K562 (cell line): ENCODE results near the gene ZZZ3. TPM values are rescaled to one million over a fixed set of nuclear protein-coding genes. Genes with fewer than 3 reads are reported as not detected.

Experiments used
- ASH1L ChIP-seq: fragments of 450-650 bp; IDR thresholded peaks from 2 replicates; pipeline ENCODE4 v1.6.1; 2018; ENCODE audit warnings: borderline replicate concordance, mild to moderate bottlenecking, low read depth; ENCODE audit not compliant: partially characterized antibody
- BDP1 ChIP-seq: IDR thresholded peaks from 3 replicates; pipeline ENCODE4 v1.6.1; 2011; ENCODE audit not compliant: insufficient read length, insufficient read depth
- C11orf30 ChIP-seq: fragments of 450-650 bp; IDR thresholded peaks from 2 replicates; pipeline ENCODE4 v1.6.1; 2016; ENCODE audit warnings: low read depth, mild to moderate bottlenecking
- CBFB ChIP-seq: sonication (generic); formaldehyde crosslinking; IDR thresholded peaks from 2 replicates; pipeline ENCODE4 v1.4.0; 2020; ENCODE audit warnings: mild to moderate bottlenecking, missing genetic modification reagents
- CBX2 ChIP-seq: fragments of 200-600 bp; sonication (generic); IDR thresholded peaks from one replicate; pipeline ENCODE4 v1.6.1; 2012; ENCODE audit warnings: mild to moderate bottlenecking, low read length, inconsistent platforms; ENCODE audit not compliant: insufficient read depth, poor library complexity, severe bottlenecking
- ELK1 ChIP-seq: sonication (generic); formaldehyde crosslinking; IDR thresholded peaks from 2 replicates; pipeline ENCODE4 v1.8.1; 2022; ENCODE audit warnings: missing genetic modification reagents
- FOXJ3 ChIP-seq: sonication (generic); formaldehyde crosslinking; IDR thresholded peaks from 2 replicates; pipeline ENCODE4 v1.4.0; 2020; ENCODE audit warnings: mild to moderate bottlenecking, missing genetic modification reagents
- FOXO4 ChIP-seq: fragments of 450-650 bp; formaldehyde crosslinking; IDR thresholded peaks from 2 replicates; pipeline ENCODE4 v1.4.0; 2020; ENCODE audit warnings: mild to moderate bottlenecking, moderate library complexity
- GTF2A2 ChIP-seq: IDR thresholded peaks from 2 replicates; pipeline ENCODE4 v1.6.1; 2016; ENCODE audit warnings: mild to moderate bottlenecking, missing genetic modification characterization, missing compliant biosample characterization
- HLTF ChIP-seq: fragments of 450-650 bp; IDR thresholded peaks from 2 replicates; pipeline ENCODE4 v1.6.1; 2016
- HMGN3 ChIP-seq: IDR thresholded peaks from 2 replicates; pipeline ENCODE4 v1.6.1; 2011; ENCODE audit warnings: borderline replicate concordance, low read depth, mild to moderate bottlenecking, mixed read lengths, low read length; ENCODE audit not compliant: insufficient read length; ENCODE audit errors: extremely low read depth
- HOMEZ ChIP-seq: fragments of 250-450 bp; sonication (Bioruptor Pico); IDR thresholded peaks from 2 replicates; pipeline ENCODE4 v1.4.0; 2020; ENCODE audit warnings: mild to moderate bottlenecking, moderate library complexity
- POLR2AphosphoS5 ChIP-seq: IDR thresholded peaks from 2 replicates; pipeline ENCODE4 v1.6.1; 2011; ENCODE audit warnings: mild to moderate bottlenecking, low read depth, low read length, moderate library complexity; ENCODE audit not compliant: control insufficient read depth, insufficient read depth
- PTRF ChIP-seq: fragments of 450-650 bp; IDR thresholded peaks from 2 replicates; pipeline ENCODE4 v1.6.1; 2016; ENCODE audit warnings: mild to moderate bottlenecking, missing genetic modification characterization, missing compliant biosample characterization
- PTTG1 ChIP-seq: fragments of 450-650 bp; IDR thresholded peaks from 2 replicates; pipeline ENCODE4 v1.6.1; 2016; ENCODE audit warnings: low read depth, mild to moderate bottlenecking, missing genetic modification characterization, missing compliant biosample characterization
- SPI1 ChIP-seq: IDR thresholded peaks from 2 replicates; pipeline ENCODE4 v1.6.1; 2011; ENCODE audit warnings: low read depth, low read length, control low read depth, borderline replicate concordance
- SREBF1 ChIP-seq: fragments of 150-350 bp; IDR thresholded peaks from 2 replicates; pipeline ENCODE4 v1.6.1; 2014; ENCODE audit warnings: antibody characterized with exemption, low read depth, low read length, borderline replicate concordance
- SRSF1 ChIP-seq: fragments of 200-400 bp; formaldehyde crosslinking; IDR thresholded peaks from 2 replicates; pipeline ENCODE4 v1.6.1; 2017; ENCODE audit warnings: mild to moderate bottlenecking, low read depth, low read length, moderate library complexity
- TAF9B ChIP-seq: fragments of 450-650 bp; IDR thresholded peaks from 2 replicates; pipeline ENCODE4 v1.6.1; 2018; ENCODE audit warnings: mild to moderate bottlenecking; ENCODE audit not compliant: partially characterized antibody
- TEAD4 ChIP-seq, 2 experiments: sonication (generic) in 1 of 2; formaldehyde crosslinking in 1 of 2; IDR thresholded peaks; 2 replicates each; pipeline versions ENCODE4 v1.6.1 to v1.8.0; 2012 to 2022; ENCODE audit warnings: borderline replicate concordance in 1 of 2, inconsistent platforms in 1 of 2, low read length in 1 of 2, mild to moderate bottlenecking in 1 of 2, missing genetic modification reagents in 1 of 2
- ZNF174 ChIP-seq: fragments of 250-450 bp; sonication (Bioruptor Pico); IDR thresholded peaks from 2 replicates; pipeline ENCODE4 v1.4.0; 2020; ENCODE audit warnings: mild to moderate bottlenecking
- ZNF444 ChIP-seq: fragments of 250-450 bp; sonication (Bioruptor Pico); IDR thresholded peaks from 2 replicates; pipeline ENCODE4 v1.4.0; 2020; ENCODE audit warnings: mild to moderate bottlenecking, moderate library complexity
- ZNF445 ChIP-seq: fragments of 250-450 bp; sonication (Bioruptor Pico); IDR thresholded peaks from 2 replicates; pipeline ENCODE4 v1.4.0; 2020; ENCODE audit warnings: low read depth, mild to moderate bottlenecking, moderate library complexity
- ZNF766 ChIP-seq: fragments of 200-800 bp; sonication (Bioruptor generic); conservative IDR thresholded peaks from 2 replicates; pipeline ENCODE4 v1.6.1; 2016; ENCODE audit warnings: missing genetic modification characterization, missing compliant biosample characterization
- polyA plus RNA-seq, 8 experiments: library from polyadenylated mRNA; depleted of rRNA in 4 of 8; stranded (reverse) in 5 of 8; unstranded in 3 of 8; fragments of >200 nt; fragmentation: Nextera tagmentation in 2 of 8; fragmentation: Illumina TruSeq in 1 of 8; extraction: Ambion mirVana in 2 of 8; extraction: Trizol in 1 of 8; gene quantifications; 2 replicates each; pipeline versions ENCODE4 v1.2.1 to v1.2.3, GENCODE V29; 2011 to 2014; ENCODE audit warnings: inconsistent platforms in 1 of 8, missing spikeins in 1 of 8
- total RNA-seq, 7 experiments: library from RNA; depleted of rRNA in 6 of 7; stranded (reverse); fragments of >200 nt in 6 of 7; fragmentation: Illumina TruSeq in 2 of 7; extraction: Trizol in 2 of 7; gene quantifications; 2 replicates each; pipeline versions ENCODE4 v1.2.1 to v1.2.3, GENCODE V29; 2011 to 2021; ENCODE audit warnings: low replicate concordance in 1 of 7

ZZZ3 gene
- total and polyA plus RNA-seq, 9 of the 15 experiments (the other 6 are each of a cell fraction or from before 2014, with no cell fraction given) = 13.9 to 64.0 (median 36.7) TPM

DNA sequence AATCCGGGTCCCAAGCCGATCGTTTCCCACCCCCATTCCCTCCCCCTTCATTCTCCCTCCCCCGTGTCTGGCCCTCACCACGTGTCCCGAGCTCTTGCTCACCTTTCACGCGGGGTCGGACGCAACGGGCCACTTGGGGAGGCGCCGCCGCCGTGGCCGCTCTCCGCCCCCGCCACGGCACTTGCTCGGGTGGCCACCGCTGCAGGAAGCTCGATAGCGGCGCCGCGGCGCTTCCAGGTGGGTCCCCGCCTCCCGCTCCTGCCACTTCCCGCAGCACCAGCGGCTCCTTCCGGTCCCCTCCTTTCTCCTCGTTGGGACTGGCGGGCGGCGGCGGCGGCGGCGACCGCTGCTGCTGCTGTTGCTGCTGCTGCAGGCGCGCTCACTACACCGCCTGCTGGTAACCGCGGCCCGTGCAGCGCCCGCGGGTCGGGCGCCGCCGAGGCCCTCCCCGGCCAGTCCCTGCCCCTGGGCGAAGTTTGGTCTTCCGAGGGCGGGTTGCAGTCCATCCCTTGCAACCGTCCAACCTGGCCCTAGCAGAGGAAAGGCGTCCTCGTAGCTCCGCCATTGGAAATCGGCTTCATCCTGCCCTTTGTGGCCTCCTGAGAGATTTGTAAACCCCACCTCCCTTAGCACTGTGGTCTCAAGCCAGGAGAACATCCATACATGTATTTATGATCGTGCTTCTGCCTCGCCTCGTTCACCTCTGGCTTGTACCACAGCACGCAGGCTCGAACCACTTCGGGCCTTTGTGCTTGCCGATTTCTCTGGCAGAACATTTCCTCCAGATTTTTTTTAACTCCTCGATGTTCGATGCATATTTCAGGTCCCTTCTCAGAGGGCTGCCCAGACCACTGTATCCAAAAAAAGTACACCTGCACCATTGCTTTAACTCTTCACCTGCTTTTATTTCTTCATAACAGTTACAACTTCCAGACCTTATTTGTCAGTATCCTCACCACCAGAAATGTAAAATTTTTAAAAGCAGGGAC, 996 bp upstream of the ZZZ3 start (continued):
- no peak for TF ChIP-seq ELK1 (CRISPR knock-in tag)
- TF ChIP-seq GTF2A2 (tag) = no peak
- TF ChIP-seq PTRF = no peak
- no peak for TF ChIP-seq TAF9B
- TF ChIP-seq SRSF1 = no peak; the same call in 1 of the 2 replicates
- TF ChIP-seq C11orf30 = no peak
- TF ChIP-seq CBX2 = no peak
- no peak for TF ChIP-seq BDP1
- peak; percentile 95 for TF ChIP-seq CBFB (CRISPR knock-in tag)
- TF ChIP-seq SREBF1 = no peak
- no peak for TF ChIP-seq TEAD4 (IDR thresholded peaks at IDR 0.05; ENCODE audit: low read length)
- no peak for TF ChIP-seq TEAD4 (CRISPR knock-in tag; IDR thresholded peaks at IDR 0.05; ENCODE audit: borderline replicate concordance)
- TF ChIP-seq ZNF766 (CRISPR knock-in tag) = peak; percentile 72
- no peak for TF ChIP-seq SPI1
- no peak for TF ChIP-seq ASH1L
- TF ChIP-seq ZNF444 (CRISPR knock-in tag) = peak; percentile 84; the same call in 1 of the 2 replicates
- TF ChIP-seq HMGN3 = peak; percentile 89
- TF ChIP-seq HOMEZ (CRISPR knock-in tag) = no peak
- no peak for TF ChIP-seq ZNF174
- TF ChIP-seq PTTG1 (tag) = no peak
- peak; percentile 66 for TF ChIP-seq POLR2AphosphoS5
- TF ChIP-seq FOXJ3 (CRISPR knock-in tag) = no peak
- no peak for TF ChIP-seq HLTF
- TF ChIP-seq ZNF445 (CRISPR knock-in tag) = no peak
- TF ChIP-seq FOXO4 = no peak
